ENCODE results near the gene TRAK1.

DNA sequence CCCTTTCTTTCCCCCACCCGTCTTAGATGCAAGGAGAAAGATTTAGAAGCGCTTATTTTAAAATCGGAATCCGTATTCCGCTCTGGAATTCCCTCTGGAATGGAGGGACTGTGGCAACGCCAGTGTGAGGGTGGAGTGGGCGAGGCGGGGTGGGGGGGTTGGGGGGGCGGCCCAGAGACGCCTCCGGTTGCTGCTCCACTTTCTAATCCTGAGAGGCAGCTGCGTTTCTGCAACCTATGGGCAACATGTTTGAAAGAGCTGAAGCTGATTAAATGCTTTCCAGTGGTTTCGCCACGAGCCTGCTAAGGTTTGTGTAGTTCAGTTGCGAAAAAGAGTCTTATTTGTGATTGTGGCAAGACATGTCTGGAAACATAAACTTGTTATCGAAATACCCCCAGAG lies 174.9 kb downstream of the TRAK1 start, which contains the start of gene CCK:
- TF ChIP-seq, protein P1, sequence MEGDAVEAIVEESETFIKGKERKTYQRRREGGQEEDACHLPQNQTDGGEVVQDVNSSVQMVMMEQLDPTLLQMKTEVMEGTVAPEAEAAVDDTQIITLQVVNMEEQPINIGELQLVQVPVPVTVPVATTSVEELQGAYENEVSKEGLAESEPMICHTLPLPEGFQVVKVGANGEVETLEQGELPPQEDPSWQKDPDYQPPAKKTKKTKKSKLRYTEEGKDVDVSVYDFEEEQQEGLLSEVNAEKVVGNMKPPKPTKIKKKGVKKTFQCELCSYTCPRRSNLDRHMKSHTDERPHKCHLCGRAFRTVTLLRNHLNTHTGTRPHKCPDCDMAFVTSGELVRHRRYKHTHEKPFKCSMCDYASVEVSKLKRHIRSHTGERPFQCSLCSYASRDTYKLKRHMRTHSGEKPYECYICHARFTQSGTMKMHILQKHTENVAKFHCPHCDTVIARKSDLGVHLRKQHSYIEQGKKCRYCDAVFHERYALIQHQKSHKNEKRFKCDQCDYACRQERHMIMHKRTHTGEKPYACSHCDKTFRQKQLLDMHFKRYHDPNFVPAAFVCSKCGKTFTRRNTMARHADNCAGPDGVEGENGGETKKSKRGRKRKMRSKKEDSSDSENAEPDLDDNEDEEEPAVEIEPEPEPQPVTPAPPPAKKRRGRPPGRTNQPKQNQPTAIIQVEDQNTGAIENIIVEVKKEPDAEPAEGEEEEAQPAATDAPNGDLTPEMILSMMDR (IDR thresholded peaks at IDR 0.05; ENCODE audit: poor library complexity): no peak
- no peak for TF ChIP-seq EZH2phosphoT487 (IDR thresholded peaks at IDR 0.05; ENCODE audit: low read depth, severe bottlenecking, unreplicated experiment)
